ENCODE results near the gene TSPAN15. TPM values are rescaled to one million over a fixed set of nuclear protein-coding genes. Genes with fewer than 3 reads are reported as not detected.
"Not testable (repeated sequence)": the region's sequence is repeated elsewhere in the genome, so short reads cannot be mapped to it uniquely, and the experiment has no call there.

Gene TSPAN15
- total and polyA plus RNA-seq, 2 of the 4 experiments (the other 2 are of a cell fraction) = 0.48 TPM; not detected in 1

DNA sequence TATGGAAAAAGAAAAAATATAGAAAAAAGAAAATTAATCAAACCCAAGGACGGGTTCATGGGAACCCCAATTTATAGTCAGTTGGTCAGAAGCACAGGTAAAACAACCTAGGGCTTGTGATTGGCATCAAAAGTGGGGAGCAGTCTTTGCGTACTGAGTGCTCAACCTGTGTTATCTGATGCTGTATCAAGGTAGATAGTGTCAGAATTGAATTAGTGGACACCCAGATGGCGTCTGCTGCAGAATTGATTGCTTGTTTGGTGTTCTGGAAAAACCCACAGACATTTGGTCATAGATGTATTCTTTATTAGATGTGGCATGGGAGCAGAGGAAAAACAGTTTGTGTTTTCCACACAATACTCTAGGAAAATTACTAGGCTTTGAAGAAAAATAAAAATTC is 82.4 kb downstream of the TSPAN15 start:
- ATAC-seq (ENCODE audit: low read depth) = no peak
- H3K9ac ChIP-seq (ENCODE audit: low read depth, low read length) = no peak overlapping the region

GRCh38 chr10:69536521-69536920 is 85.3 kb downstream of the TSPAN15 start:
- H3K14ac ChIP-seq (replicated peaks; ENCODE audit: low read depth, low read length); H2AK5ac ChIP-seq (ENCODE audit: low read depth, low read length); POLR2A ChIA-PET (ENCODE audit: unreplicated experiment); H4K5ac ChIP-seq (ENCODE audit: low read depth, low read length); H3K23ac ChIP-seq (ENCODE audit: low read depth, low read length); H3K56ac ChIP-seq (ENCODE audit: extremely low read depth, insufficient read depth, low read length); H3K9ac ChIP-seq (ENCODE audit: low read depth, low read length); H3K18ac ChIP-seq (ENCODE audit: low read depth, low read length); H3K79me1 ChIP-seq (ENCODE audit: low read depth in 1 of 2, low read length in 2 of 2); BruUV-seq (replicated peaks); H3K4me2 ChIP-seq (ENCODE audit: low read depth, low read length); dilution Hi-C loops (cut with HindIII; ENCODE audit: low sequenced_read_pairs, unreplicated experiment); H3K27ac ChIP-seq (ENCODE audit: insufficient read depth, low read length); H3K4ac ChIP-seq (ENCODE audit: low read depth, low read length); H4K91ac ChIP-seq (ENCODE audit: insufficient read depth, low read depth, low read length); H2AFZ ChIP-seq (replicated peaks; ENCODE audit: low read length, poor library complexity); H3K27me3 ChIP-seq (ENCODE audit: control insufficient read depth, insufficient read depth, low read length); H2BK15ac ChIP-seq (ENCODE audit: low read depth, low read length); H4K8ac ChIP-seq (ENCODE audit: low read depth in 2 of 2, low read length in 2 of 2); H3K9me3 ChIP-seq (ENCODE audit: control insufficient read depth, insufficient read depth, low read length); CTCF ChIA-PET; DNase-seq; H3K4me3 ChIP-seq (ENCODE audit: insufficient read depth, low read depth, low read length); H4K20me1 ChIP-seq (ENCODE audit: insufficient read depth, low read length); in situ Hi-C loops (cut with MboI; ENCODE audit: low sequenced_read_pairs); H2AK9ac ChIP-seq (replicated peaks; ENCODE audit: low read depth, low read length, poor library complexity); H2BK5ac ChIP-seq (ENCODE audit: low read depth, low read length, poor library complexity, severe bottlenecking); H2BK120ac ChIP-seq (ENCODE audit: low read depth, low read length); ATAC-seq (ENCODE audit: low read depth); H3K4me1 ChIP-seq (ENCODE audit: control insufficient read depth, insufficient read depth, low read length); H2BK20ac ChIP-seq (ENCODE audit: low read depth, low read length); H3K36me3 ChIP-seq (ENCODE audit: control insufficient read depth, insufficient read depth, low read length); H3K9me1 ChIP-seq (ENCODE audit: insufficient read depth, low read length); intact Hi-C loops (cut with micrococcal nuclease): not testable (repeated sequence)
- 67% methylated on average over 6 of the region's 11 CpGs; no CpG with 5 or more reads in 1 of the 2 experiments for WGBS, 2 experiments (ENCODE audit: extremely low coverage in 2 of 2, insufficient read length in 1 of 2)

More for the DNA sequence above, 82.4 kb downstream of the TSPAN15 start:
- H2BK15ac ChIP-seq (ENCODE audit: low read depth, low read length) = no peak overlapping the region
- H3K79me1 ChIP-seq (ENCODE audit: low read depth in 1 of 2, low read length in 2 of 2) = no peaks in the 10 kb centered on the region
- no peak overlapping the region for H4K8ac ChIP-seq (ENCODE audit: low read depth in 2 of 2, low read length in 2 of 2)
- in situ Hi-C loops (cut with MboI; ENCODE audit: low sequenced_read_pairs) = no loop called here
- H2AK5ac ChIP-seq (ENCODE audit: low read depth, low read length) = no peak overlapping the region
- no peaks in the 10 kb centered on the region for H3K9me1 ChIP-seq (ENCODE audit: insufficient read depth, low read length)
- WGBS, 2 experiments (ENCODE audit: extremely low coverage in 2 of 2, insufficient read length in 1 of 2) = 100% methylated on average over 1 of the region's 3 CpGs; no CpG with 5 or more reads in 1 of the 2 experiments
- no peak overlapping the region for H2AK9ac ChIP-seq (replicated peaks; ENCODE audit: low read depth, low read length, poor library complexity)
- no peak overlapping the region for H3K4ac ChIP-seq (ENCODE audit: low read depth, low read length)
- no peak overlapping the region for H4K5ac ChIP-seq (ENCODE audit: low read depth, low read length)
- no peaks in the 10 kb centered on the region for H3K36me3 ChIP-seq (ENCODE audit: control insufficient read depth, insufficient read depth, low read length)
- POLR2A ChIA-PET (ENCODE audit: unreplicated experiment) = no interaction called here
- TF ChIP-seq NFE2L2 (IDR thresholded peaks at IDR 0.05; ENCODE audit: low read depth, low read length) = no peak
- TF ChIP-seq CEBPB (IDR thresholded peaks at IDR 0.05; ENCODE audit: low read depth, low read length) = no peak
- H3K4me1 ChIP-seq (ENCODE audit: control insufficient read depth, insufficient read depth, low read length) = no peaks in the 10 kb centered on the region
- no peaks in the 10 kb centered on the region for H4K20me1 ChIP-seq (ENCODE audit: insufficient read depth, low read length)
- no peak overlapping the region for H4K91ac ChIP-seq (ENCODE audit: insufficient read depth, low read depth, low read length)
- no peak for DNase-seq
- no TSS peak for BruUV-seq (replicated peaks)
- no peak overlapping the region for H3K27ac ChIP-seq (ENCODE audit: insufficient read depth, low read length)
- H3K56ac ChIP-seq (ENCODE audit: extremely low read depth, insufficient read depth, low read length) = no peak overlapping the region
- H2BK5ac ChIP-seq (ENCODE audit: low read depth, low read length, poor library complexity, severe bottlenecking) = no peak overlapping the region
- CTCF ChIA-PET = no interaction called here
- no peak overlapping the region for H3K4me3 ChIP-seq (ENCODE audit: insufficient read depth, low read depth, low read length)
- H2AFZ ChIP-seq (replicated peaks; ENCODE audit: low read length, poor library complexity) = no peak overlapping the region
- H3K23ac ChIP-seq (ENCODE audit: low read depth, low read length) = no peak overlapping the region
- H3K9me3 ChIP-seq (ENCODE audit: control insufficient read depth, insufficient read depth, low read length) = no peaks in the 10 kb centered on the region
- H2BK120ac ChIP-seq (ENCODE audit: low read depth, low read length) = no peak overlapping the region
- no peak overlapping the region for H3K14ac ChIP-seq (replicated peaks; ENCODE audit: low read depth, low read length)
- intact Hi-C loops (cut with micrococcal nuclease) = no loop called here
- dilution Hi-C loops (cut with HindIII; ENCODE audit: low sequenced_read_pairs, unreplicated experiment) = no loop called here
- H2BK20ac ChIP-seq (ENCODE audit: low read depth, low read length) = no peak overlapping the region
- H3K18ac ChIP-seq (ENCODE audit: low read depth, low read length) = no peak overlapping the region
- H3K27me3 ChIP-seq (ENCODE audit: control insufficient read depth, insufficient read depth, low read length) = peaks cover 14% of the 10 kb centered on the region
- H3K4me2 ChIP-seq (ENCODE audit: low read depth, low read length) = no peak overlapping the region
